Measurements from ENCODE around the gene GP5.

The GP5 gene

GRCh38 chr3:194379231-194379630, 19.8 kb downstream of the GP5 start:
- no peak for TF ChIP-seq CTCF (conservative IDR thresholded peaks at IDR 0.05)
- no peak overlapping the region for H3K27ac ChIP-seq

- H3K27ac ChIP-seq = no peak overlapping the region
- TF ChIP-seq CTCF (conservative IDR thresholded peaks at IDR 0.05) = no peak
Observed at GRCh38 chr3:194377708-194378107, 21.4 kb downstream of the GP5 start.

GRCh38 chr3:194376241-194376560, 22.9 kb downstream of the GP5 start:
- TF ChIP-seq CTCF (conservative IDR thresholded peaks at IDR 0.05) = no peak
- H3K27ac ChIP-seq = no peak overlapping the region; the same call in 1 of the 2 replicates

GRCh38 chr3:194375473-194376240, 23.4 kb downstream of the GP5 start:
- no peak overlapping the region; the same call in 1 of the 2 replicates for H3K27ac ChIP-seq
- no peak for TF ChIP-seq CTCF (conservative IDR thresholded peaks at IDR 0.05)

- H3K27ac ChIP-seq = no peak overlapping the region
- no peak for TF ChIP-seq CTCF (conservative IDR thresholded peaks at IDR 0.05)
Observed at GRCh38 chr3:194374935-194375334, 24.1 kb downstream of the GP5 start.

GRCh38 chr3:194373899-194374298, 25.2 kb downstream of the GP5 start:
- no peak overlapping the region for H3K27ac ChIP-seq
- TF ChIP-seq CTCF (conservative IDR thresholded peaks at IDR 0.05) = no peak

- no peak for TF ChIP-seq CTCF (conservative IDR thresholded peaks at IDR 0.05)
- no peak overlapping the region for H3K27ac ChIP-seq
Observed at GRCh38 chr3:194373028-194373427, 26.0 kb downstream of the GP5 start.
